ENCODE data around the gene SLC26A11. TPM values are rescaled to one million over a fixed set of nuclear protein-coding genes. Genes with fewer than 3 reads are reported as not detected.

Gene SLC26A11
- total and polyA plus RNA-seq, 2 of the 13 experiments (the other 11 are each of a cell fraction or from before 2014, with no cell fraction given): 8.7 to 13.2 TPM

DNA sequence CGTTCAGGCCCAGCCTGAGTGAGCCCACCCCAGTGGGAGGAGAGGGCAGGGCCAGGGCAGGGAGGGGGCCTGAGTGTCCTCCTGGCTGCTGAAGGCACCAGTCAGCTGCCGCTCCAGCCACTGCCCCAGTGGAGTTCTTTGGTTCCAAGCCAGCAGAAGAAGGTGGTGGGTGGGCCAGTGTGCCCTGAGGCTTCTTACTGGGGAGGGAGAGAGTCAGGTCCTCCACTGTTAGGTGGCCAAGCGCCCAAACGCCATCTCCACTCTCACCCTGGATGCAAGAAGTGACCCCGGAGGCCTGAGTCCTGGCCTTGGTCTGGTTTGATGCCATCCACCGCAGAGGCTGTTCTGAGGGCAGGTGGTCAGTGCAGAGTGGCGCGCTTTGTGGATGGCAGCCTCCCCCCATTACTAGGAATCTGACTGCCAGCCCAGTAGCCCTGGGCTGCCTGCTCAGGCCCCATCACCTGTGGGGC, 42.6 kb downstream of the SLC26A11 start (continued):
- TF ChIP-seq, protein P1, sequence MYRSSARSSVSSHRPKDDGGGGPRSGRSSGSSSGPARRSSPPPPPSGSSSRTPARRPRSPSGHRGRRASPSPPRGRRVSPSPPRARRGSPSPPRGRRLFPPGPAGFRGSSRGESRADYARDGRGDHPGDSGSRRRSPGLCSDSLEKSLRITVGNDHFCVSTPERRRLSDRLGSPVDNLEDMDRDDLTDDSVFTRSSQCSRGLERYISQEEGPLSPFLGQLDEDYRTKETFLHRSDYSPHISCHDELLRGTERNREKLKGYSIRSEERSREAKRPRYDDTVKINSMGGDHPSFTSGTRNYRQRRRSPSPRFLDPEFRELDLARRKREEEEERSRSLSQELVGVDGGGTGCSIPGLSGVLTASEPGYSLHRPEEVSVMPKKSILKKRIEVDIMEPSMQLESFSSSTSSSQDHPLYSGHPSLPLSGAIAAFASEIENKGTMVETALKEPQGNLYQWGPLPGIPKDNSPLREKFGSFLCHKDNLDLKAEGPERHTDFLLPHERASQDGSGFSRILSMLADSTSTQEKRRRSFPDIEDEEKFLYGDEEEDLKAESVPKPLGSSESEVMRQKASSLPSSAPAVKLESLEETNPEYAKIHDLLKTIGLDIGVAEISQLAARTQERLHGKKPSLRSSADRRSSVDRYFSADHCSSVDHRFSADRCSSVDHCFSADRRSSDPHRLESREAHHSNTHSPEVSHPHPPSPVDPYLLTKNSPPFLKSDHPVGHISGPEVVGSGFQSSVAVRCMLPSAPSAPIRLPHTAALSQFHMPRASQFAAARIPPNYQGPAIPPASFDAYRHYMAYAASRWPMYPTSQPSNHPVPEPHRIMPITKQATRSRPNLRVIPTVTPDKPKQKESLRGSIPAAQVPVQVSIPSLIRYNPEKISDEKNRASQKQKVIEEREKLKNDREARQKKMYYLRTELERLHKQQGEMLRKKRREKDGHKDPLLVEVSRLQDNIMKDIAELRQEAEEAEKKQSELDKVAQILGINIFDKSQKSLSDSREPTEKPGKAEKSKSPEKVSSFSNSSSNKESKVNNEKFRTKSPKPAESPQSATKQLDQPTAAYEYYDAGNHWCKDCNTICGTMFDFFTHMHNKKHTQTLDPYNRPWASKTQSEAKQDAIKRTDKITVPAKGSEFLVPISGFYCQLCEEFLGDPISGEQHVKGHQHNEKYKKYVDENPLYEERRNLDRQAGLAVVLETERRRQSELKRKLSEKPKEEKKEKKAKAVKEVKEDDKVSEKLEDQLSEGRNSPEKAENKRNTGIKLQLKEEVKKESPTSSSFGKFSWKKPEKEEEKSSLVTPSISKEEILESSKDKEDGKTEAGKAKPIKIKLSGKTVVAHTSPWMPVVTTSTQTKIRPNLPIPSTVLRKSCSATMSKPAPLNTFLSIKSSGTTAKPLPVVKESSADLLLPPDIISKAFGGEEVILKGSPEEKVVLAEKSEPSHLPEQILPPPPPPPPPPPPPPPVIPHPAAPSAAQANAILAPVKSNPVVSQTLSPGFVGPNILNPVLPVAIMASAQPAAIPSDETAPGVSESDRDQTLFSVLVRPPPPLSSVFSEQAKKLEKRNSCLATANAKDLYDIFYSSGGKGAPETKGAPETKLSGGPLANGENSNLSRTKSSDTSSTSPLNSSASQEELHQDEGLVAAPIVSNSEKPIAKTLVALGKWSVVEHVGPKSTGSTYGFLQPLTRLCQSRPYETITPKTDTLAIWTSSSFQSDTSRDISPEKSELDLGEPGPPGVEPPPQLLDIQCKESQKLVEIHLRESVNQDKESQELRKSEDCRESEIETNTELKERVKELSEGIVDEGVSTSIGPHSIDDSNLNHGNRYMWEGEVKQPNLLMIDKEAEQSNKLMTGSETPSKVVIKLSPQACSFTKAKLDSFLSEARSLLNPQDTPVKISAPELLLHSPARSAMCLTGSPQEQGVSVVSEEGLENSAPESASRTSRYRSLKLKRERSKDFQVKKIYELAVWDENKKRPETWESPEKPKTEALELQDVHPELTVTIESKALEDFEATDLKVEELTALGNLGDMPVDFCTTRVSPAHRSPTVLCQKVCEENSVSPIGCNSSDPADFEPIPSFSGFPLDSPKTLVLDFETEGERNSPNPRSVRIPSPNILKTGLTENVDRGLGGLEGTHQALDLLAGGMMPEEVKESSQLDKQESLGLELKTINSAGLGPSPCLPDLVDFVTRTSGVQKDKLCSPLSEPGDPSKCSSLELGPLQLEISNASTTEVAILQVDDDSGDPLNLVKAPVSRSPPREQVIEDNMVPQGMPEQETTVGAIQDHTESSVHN (CRISPR knock-in tag; IDR thresholded peaks at IDR 0.05): no peak
- TF ChIP-seq SPEN (CRISPR knock-in tag; IDR thresholded peaks at IDR 0.05; ENCODE audit: low read depth) (peak; percentile 21), DMAP1 (CRISPR knock-in tag; IDR thresholded peaks at IDR 0.05) (no peak), ZNF354B (CRISPR knock-in tag; IDR thresholded peaks at IDR 0.05) (no peak), TGIF2 (CRISPR knock-in tag; IDR thresholded peaks at IDR 0.05) (no peak), BHLHE40 (IDR thresholded peaks at IDR 0.05; ENCODE audit: low read length) (no peak), ZNF816 (CRISPR knock-in tag; IDR thresholded peaks at IDR 0.05; ENCODE audit: borderline replicate concordance) (no peak), ZSCAN21 (CRISPR knock-in tag; IDR thresholded peaks at IDR 0.05; ENCODE audit: borderline replicate concordance) (0 out of 2 replicates have a peak, but pooled peaks have one; percentile 5), BORCS8-MEF2B (CRISPR knock-in tag; IDR thresholded peaks at IDR 0.05) (no peak)
- TF ChIP-seq, protein P2, sequence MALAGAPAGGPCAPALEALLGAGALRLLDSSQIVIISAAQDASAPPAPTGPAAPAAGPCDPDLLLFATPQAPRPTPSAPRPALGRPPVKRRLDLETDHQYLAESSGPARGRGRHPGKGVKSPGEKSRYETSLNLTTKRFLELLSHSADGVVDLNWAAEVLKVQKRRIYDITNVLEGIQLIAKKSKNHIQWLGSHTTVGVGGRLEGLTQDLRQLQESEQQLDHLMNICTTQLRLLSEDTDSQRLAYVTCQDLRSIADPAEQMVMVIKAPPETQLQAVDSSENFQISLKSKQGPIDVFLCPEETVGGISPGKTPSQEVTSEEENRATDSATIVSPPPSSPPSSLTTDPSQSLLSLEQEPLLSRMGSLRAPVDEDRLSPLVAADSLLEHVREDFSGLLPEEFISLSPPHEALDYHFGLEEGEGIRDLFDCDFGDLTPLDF (CRISPR knock-in tag; IDR thresholded peaks at IDR 0.05): no peak
- TF ChIP-seq, protein P3, sequence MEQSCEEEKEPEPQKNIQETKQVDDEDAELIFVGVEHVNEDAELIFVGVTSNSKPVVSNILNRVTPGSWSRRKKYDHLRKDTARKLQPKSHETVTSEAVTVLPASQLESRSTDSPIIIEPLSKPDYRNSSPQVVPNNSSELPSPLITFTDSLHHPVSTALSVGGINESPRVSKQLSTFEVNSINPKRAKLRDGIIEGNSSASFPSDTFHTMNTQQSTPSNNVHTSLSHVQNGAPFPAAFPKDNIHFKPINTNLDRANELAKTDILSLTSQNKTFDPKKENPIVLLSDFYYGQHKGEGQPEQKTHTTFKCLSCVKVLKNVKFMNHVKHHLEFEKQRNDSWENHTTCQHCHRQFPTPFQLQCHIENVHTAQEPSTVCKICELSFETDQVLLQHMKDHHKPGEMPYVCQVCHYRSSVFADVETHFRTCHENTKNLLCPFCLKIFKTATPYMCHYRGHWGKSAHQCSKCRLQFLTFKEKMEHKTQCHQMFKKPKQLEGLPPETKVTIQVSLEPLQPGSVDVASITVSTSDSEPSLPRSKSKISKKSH (CRISPR knock-in tag; IDR thresholded peaks at IDR 0.05; ENCODE audit: borderline replicate concordance): no peak
- TF ChIP-seq, protein P4, sequence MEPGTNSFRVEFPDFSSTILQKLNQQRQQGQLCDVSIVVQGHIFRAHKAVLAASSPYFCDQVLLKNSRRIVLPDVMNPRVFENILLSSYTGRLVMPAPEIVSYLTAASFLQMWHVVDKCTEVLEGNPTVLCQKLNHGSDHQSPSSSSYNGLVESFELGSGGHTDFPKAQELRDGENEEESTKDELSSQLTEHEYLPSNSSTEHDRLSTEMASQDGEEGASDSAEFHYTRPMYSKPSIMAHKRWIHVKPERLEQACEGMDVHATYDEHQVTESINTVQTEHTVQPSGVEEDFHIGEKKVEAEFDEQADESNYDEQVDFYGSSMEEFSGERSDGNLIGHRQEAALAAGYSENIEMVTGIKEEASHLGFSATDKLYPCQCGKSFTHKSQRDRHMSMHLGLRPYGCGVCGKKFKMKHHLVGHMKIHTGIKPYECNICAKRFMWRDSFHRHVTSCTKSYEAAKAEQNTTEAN (CRISPR knock-in tag; conservative IDR thresholded peaks at IDR 0.05): 0 out of 2 replicates have a peak, but pooled peaks have one; percentile 11
- TF ChIP-seq, protein P5, sequence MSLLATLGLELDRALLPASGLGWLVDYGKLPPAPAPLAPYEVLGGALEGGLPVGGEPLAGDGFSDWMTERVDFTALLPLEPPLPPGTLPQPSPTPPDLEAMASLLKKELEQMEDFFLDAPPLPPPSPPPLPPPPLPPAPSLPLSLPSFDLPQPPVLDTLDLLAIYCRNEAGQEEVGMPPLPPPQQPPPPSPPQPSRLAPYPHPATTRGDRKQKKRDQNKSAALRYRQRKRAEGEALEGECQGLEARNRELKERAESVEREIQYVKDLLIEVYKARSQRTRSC (CRISPR knock-in tag; IDR thresholded peaks at IDR 0.05; ENCODE audit: low read depth): no peak

Measured in HepG2 (cell line).